ENCODE measurements around the gene KRT77. TPM values are rescaled to one million over a fixed set of nuclear protein-coding genes. Genes with fewer than 3 reads are reported as not detected.
"Not testable (repeated sequence)": the region's sequence is repeated elsewhere in the genome, so short reads cannot be mapped to it uniquely, and the experiment has no call there.

The KRT77 gene
- total RNA-seq, 1 experiment from 2014 or later: not detected

GRCh38 chr12:52727037-52727436 lies 23.7 kb upstream of the KRT77 start:
- in situ Hi-C loops (cut with HindIII; ENCODE audit: low pct_unique_long_range_greater_than_20kb, low sequenced_read_pairs): no loop called here
- no peak for DNase-seq (ENCODE audit: low read depth)

DNA sequence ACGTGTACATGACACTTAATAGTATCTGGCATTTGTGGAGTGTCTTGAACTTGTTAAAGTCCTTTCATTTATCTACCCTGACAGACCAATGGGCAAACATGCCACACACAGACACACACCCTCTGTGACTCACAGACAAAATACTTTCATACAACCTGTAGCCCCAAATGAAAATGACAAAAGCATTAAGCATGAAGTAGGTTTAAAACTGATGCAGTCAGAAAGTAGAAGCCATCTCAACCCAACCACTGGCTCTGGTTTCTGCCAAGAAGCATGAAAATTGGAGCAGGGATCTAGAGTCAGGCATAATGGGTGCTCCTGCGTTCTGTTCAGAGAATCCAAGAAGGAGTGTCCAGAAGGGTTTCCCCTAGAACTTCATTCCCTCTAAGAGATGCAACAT lies 23.1 kb upstream of the KRT77 start:
- in situ Hi-C loops (cut with HindIII; ENCODE audit: low pct_unique_long_range_greater_than_20kb, low sequenced_read_pairs): no loop called here
- no peak for DNase-seq (ENCODE audit: low read depth)

- DNase-seq (ENCODE audit: low read depth): no peak
- in situ Hi-C loops (cut with HindIII; ENCODE audit: low pct_unique_long_range_greater_than_20kb, low sequenced_read_pairs): no loop called here
These were observed 21.1 kb upstream of the KRT77 start for GRCh38 chr12:52724384-52724783.

DNA sequence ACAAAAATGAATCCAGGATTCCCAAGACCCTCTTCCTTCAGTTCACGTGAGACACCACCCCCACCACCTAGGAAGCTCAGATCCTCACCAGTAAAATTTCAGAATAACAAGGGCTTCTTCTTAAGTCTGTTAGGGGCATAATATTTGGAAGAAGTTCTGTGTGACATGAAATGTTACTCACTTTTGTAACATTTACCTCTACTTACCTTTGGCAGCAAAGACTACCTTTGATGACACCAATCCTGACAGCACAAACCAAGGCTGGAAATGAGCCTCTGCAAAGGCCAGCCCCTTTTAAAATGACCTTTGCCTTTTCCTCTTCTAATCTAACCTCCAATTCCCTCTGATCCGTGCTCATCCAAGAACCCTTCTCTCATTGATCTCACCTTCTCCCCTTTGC lies 19.4 kb upstream of the KRT77 start:
- DNase-seq (ENCODE audit: low read depth): no peak
- in situ Hi-C loops (cut with HindIII; ENCODE audit: low pct_unique_long_range_greater_than_20kb, low sequenced_read_pairs): no loop called here

DNA sequence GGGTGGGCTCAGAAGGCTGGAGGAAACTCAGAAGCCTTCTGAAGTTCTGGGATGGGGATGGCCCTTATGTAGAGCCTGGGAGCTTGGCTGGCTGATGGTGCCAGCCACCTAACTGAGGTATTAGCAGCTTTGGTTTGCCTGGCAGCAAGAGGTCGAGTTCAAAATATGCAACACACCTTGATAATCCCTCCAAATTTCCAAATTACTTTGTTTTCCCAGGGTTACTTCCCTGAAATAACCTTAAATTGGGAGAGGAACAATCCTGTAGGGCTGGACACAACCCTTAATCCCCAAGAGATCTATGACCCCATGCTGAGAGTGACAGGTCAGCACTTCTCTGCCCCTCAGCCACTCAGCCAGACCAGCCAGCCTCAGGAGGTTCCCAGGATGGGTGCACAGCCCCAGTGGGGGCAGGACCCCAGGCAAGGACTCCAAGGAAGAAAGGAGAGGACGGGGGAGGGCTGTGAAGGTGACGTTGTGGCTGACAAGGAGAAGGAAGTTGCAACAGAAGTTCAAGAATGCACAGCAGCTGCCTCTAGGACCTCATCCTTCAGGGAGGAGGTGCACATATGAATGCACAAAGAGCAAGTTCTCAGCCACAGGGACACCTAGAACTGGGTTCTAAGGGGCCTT lies 18.6 kb upstream of the KRT77 start:
- in situ Hi-C loops (cut with HindIII; ENCODE audit: low pct_unique_long_range_greater_than_20kb, low sequenced_read_pairs): no loop called here
- DNase-seq (ENCODE audit: low read depth): no peak

- in situ Hi-C loops (cut with HindIII; ENCODE audit: low pct_unique_long_range_greater_than_20kb, low sequenced_read_pairs): no loop called here
- no peak for DNase-seq (ENCODE audit: low read depth)
These were observed 17.1 kb upstream of the KRT77 start for GRCh38 chr12:52720365-52720886.

- no peak for DNase-seq (ENCODE audit: low read depth)
- in situ Hi-C loops (cut with HindIII; ENCODE audit: low pct_unique_long_range_greater_than_20kb, low sequenced_read_pairs): no loop called here
These were observed 12.7 kb upstream of the KRT77 start for GRCh38 chr12:52716061-52716460.

DNA sequence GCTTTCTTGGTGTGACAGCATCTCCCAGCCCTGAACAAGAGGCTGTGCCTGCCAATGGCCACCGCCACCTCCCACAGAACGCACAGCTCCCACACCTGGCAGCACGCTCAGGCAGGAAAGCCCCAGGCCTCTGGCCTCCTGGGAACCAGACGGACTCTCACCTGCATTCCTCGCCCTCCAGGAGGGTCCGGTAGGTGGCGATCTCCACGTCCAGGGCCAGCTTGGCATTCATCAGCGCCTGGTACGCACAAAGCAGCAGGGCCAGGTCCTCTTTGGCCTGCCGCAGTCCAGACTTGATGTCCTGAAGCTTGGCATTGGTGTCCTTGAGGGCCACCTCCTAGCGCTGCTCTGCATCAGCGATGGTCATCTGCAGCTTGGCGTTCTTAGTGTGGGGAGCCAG lies 12.1 kb upstream of the KRT77 start:
- DNase-seq (ENCODE audit: low read depth): no peak
- in situ Hi-C loops (cut with HindIII; ENCODE audit: low pct_unique_long_range_greater_than_20kb, low sequenced_read_pairs): no loop called here

GRCh38 chr12:52714887-52715281 lies 11.6 kb upstream of the KRT77 start:
- in situ Hi-C loops (cut with HindIII; ENCODE audit: low pct_unique_long_range_greater_than_20kb, low sequenced_read_pairs): no loop called here
- no peak for DNase-seq (ENCODE audit: low read depth)

GRCh38 chr12:52713960-52714886 lies 10.9 kb upstream of the KRT77 start:
- in situ Hi-C loops (cut with HindIII; ENCODE audit: low pct_unique_long_range_greater_than_20kb, low sequenced_read_pairs): no loop called here
- DNase-seq (ENCODE audit: low read depth): no peak

GRCh38 chr12:52712122-52712521 lies 8.8 kb upstream of the KRT77 start:
- in situ Hi-C loops (cut with HindIII; ENCODE audit: low pct_unique_long_range_greater_than_20kb, low sequenced_read_pairs); DNase-seq (ENCODE audit: low read depth): not testable (repeated sequence)

DNA sequence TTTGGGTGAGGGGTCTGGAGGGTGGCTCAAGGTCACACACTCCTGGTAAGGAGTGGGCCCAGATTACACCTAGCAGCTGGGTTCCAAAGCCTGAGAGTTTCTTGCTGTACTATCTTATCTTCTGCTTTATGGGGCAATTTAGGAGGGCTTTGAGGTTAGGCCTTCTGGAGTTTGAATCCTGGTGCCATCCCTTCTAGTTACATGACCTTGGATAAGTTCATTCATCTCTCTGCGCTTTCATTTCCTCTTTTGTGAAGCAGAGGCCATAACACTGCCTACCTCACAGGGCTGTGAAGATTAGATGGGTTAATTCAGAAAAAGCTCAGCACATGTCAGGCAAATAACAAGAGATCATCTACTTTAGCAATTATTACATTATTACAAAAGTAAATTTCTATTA lies 7.4 kb upstream of the KRT77 start:
- in situ Hi-C loops (cut with HindIII; ENCODE audit: low pct_unique_long_range_greater_than_20kb, low sequenced_read_pairs): no loop called here
- DNase-seq (ENCODE audit: low read depth): no peak

GRCh38 chr12:52708010-52708409 lies 4.7 kb upstream of the KRT77 start:
- no peak for DNase-seq (ENCODE audit: low read depth)
- in situ Hi-C loops (cut with HindIII; ENCODE audit: low pct_unique_long_range_greater_than_20kb, low sequenced_read_pairs): no loop called here

DNA sequence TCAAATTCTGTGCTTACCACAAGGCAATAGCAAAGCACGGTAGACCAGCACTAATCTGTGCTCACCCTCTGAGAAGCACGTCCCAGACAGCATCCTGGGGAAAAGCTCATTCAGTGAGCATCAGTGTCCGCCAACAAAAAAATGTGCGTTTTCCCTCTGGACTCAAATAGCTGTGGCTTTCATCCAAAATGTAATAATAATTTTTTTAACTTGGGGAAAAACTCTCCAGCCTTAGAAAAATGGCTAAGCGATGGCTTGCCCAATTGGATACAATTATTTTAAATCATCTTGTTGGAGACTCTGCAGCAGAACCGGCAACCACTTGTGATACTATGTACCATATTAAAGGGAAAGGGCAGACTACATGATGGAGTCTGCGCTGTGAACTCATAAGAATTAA lies 1.1 kb upstream of the KRT77 start:
- in situ Hi-C loops (cut with HindIII; ENCODE audit: low pct_unique_long_range_greater_than_20kb, low sequenced_read_pairs): no loop called here

DNA sequence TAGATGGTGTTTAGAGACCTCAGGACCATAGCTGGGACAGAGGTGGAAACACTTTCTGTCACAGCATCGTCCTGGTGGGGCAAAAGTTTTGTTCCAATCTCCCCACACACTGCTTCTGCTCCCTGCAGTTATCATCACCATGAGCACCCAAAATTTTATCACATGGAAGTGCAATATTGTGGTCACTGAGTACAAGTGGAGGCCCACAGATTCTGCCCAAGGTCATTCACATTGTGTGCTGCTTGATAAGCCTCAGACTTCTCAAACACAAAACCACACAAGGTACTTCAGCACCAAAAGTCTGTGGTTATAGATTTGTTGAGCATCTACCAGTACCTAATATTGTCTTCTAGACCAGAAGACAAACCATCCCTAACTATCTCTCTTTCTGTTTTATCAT lies 554 bp upstream of the KRT77 start:
- in situ Hi-C loops (cut with HindIII; ENCODE audit: low pct_unique_long_range_greater_than_20kb, low sequenced_read_pairs): no loop called here
- no peak for DNase-seq (ENCODE audit: low read depth)

More for the DNA sequence above, 1.1 kb upstream of the KRT77 start:
- DNase-seq (ENCODE audit: low read depth): no peak

- DNase-seq (ENCODE audit: low read depth): no peak
- in situ Hi-C loops (cut with HindIII; ENCODE audit: low pct_unique_long_range_greater_than_20kb, low sequenced_read_pairs): no loop called here
These were observed 986 bp downstream of the KRT77 start for GRCh38 chr12:52702338-52702737.

GRCh38 chr12:52701281-52701680 lies 2.0 kb downstream of the KRT77 start:
- no peak for DNase-seq (ENCODE audit: low read depth)
- in situ Hi-C loops (cut with HindIII; ENCODE audit: low pct_unique_long_range_greater_than_20kb, low sequenced_read_pairs): no loop called here

- in situ Hi-C loops (cut with HindIII; ENCODE audit: low pct_unique_long_range_greater_than_20kb, low sequenced_read_pairs): no loop called here
- no peak for DNase-seq (ENCODE audit: low read depth)
These were observed 3.4 kb downstream of the KRT77 start for GRCh38 chr12:52699960-52700359.

- DNase-seq (ENCODE audit: low read depth): no peak
- in situ Hi-C loops (cut with HindIII; ENCODE audit: low pct_unique_long_range_greater_than_20kb, low sequenced_read_pairs): no loop called here
These were observed 4.0 kb downstream of the KRT77 start for GRCh38 chr12:52699373-52699772.
